GM12891 (cell line): Measurements from ENCODE around the gene TBC1D30.

Source experiments
- PAX5 ChIP-seq: IDR thresholded peaks from 2 replicates; pipeline ENCODE4 v1.6.1; 2011; ENCODE audit warnings: low read length, moderate library complexity, mild to moderate bottlenecking; ENCODE audit not compliant: insufficient read depth, severe bottlenecking
- POLR2A ChIP-seq: IDR thresholded peaks from 2 replicates; pipeline ENCODE4 v1.6.1; 2011; ENCODE audit warnings: low read depth, low read length, control low read depth
- POLR2AphosphoS5 ChIP-seq: IDR thresholded peaks from 2 replicates; pipeline ENCODE4 v1.6.1; 2011; ENCODE audit warnings: low read depth, low read length, control low read depth
- POU2F2 ChIP-seq: IDR thresholded peaks from 2 replicates; pipeline ENCODE4 v1.6.1; 2011; ENCODE audit warnings: low read depth, mild to moderate bottlenecking, control low read depth, low read length, moderate library complexity
- SPI1 ChIP-seq: IDR thresholded peaks from 2 replicates; pipeline ENCODE4 v1.6.1; 2011; ENCODE audit warnings: low read depth, low read length, control low read depth
- TAF1 ChIP-seq: IDR thresholded peaks from 2 replicates; pipeline ENCODE4 v1.6.1; 2011; ENCODE audit warnings: low read depth, low read length, control low read depth

- TF ChIP-seq POLR2AphosphoS5 (no peak), TAF1 (no peak), POLR2A (no peak), SPI1 (no peak), POU2F2 (no peak), PAX5 (no peak)
Measured at GRCh38 chr12:64785838-64786237, 38.6 kb upstream of the TBC1D30 start.
